ENCODE data around the gene SPOCK2.
"Not testable (repeated sequence)": the region's sequence is repeated elsewhere in the genome, so short reads cannot be mapped to it uniquely, and the experiment has no call there.

SPOCK2 gene

DNA sequence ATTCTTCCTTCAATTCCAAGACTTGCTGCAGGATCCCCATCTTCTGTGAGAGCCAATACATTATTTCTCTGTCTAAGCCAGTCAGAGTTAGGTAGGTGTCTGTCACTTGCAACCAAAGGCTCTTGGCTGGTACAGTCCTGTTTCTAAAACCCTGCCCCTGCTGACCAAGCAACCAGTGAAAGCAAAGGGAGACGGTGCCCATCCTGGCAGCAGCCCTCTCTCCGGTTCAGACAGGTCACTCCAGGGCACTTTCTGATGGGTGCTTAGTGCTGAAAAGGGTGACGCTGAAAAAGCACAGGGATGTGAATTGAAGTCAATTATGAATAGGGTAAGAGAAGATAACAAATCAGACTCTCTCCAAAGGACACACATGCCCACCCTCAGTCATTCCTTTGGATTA lies 37.5 kb downstream of the SPOCK2 start:
- DNase-seq, result no peak

GRCh38 chr10:72049969-72050781 lies 38.2 kb downstream of the SPOCK2 start:
- no peak for DNase-seq

DNA sequence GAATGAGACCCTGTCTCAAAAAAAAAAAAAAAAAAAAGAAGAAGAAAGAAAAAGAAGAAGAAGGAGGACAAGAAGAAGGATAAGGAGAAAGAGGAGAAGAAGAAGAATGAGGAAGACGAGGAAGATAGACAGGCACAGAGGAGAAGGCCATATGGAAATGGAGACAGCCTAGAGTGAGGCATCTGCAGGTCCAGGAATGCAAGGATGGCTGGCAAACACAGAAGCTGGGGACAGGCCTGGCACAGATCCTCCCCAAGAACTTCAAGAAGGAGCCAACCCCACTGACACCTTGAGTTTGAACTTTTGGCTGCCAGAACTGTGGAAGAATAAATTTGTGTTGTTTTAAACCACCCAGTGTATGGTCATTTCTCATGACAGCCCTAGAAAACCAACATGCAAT lies 38.9 kb downstream of the SPOCK2 start:
- DNase-seq, result no peak

DNA sequence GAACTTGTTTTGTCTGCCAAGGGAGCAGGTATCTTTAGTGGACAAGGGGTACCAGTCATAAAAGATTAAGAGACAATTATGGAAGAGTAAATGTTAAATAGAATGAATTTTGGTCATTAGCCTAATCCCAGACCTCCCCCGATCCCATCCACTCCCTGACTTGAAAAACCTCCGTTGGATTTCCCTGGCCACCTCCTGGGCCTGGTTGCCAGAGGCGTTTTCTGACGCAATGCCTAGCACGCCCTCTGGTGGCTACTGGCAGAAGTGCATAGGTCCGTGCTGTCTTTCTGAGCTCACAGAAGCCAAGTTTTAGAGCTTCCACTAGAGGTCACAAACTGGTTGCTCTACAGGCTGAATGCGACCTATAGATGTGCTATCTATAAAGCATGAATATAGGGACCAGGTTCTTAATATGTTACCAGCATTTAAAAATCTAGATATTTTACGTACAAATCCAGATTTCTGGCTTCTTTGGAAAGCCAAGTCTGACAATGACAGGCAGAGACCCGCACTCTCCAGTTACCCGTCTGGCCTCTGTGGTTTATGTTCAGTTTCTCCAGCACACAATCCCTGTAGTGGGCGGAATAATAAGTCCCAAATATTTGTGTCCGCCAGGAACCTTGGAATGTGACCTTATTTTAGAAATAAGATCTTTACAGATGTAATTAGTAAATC lies 39.8 kb downstream of the SPOCK2 start:
- peak; percentile 90 for DNase-seq

GRCh38 chr10:72045586-72045985 lies 42.8 kb downstream of the SPOCK2 start:
- no peak for DNase-seq

DNA sequence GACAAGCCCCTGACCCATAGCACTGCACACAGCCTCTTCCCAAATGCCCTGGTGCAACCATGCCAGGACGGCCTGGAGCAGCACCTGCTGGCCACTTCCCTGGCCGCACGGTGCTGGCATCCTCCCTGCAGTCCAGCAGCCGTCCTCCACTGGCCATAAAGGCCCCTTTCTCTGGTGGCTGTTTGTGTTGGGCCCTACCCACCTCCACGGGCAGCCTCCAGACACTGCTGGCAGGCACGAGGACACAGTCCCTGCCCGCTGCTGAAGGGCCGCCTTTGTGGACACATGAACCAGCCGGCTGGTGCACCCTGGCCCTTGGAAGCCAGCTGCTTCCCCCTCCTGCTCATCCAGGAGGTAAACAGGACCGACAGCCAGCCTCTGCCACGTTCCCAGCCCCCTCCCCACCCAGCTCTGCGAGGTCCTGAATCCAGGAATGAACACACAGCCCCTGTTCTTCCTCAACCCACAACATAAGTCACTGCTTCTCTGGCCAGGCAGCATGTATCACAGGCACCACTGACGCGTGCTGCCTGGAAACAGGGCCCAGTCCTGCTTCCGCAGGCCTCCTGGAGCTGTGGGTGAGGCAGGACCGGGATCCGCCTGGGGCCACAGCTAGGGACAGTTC lies 43.8 kb downstream of the SPOCK2 start:
- DNase-seq, result no peak

- no peak for DNase-seq
Measured at GRCh38 chr10:72043016-72043834, 45.1 kb downstream of the SPOCK2 start.

DNA sequence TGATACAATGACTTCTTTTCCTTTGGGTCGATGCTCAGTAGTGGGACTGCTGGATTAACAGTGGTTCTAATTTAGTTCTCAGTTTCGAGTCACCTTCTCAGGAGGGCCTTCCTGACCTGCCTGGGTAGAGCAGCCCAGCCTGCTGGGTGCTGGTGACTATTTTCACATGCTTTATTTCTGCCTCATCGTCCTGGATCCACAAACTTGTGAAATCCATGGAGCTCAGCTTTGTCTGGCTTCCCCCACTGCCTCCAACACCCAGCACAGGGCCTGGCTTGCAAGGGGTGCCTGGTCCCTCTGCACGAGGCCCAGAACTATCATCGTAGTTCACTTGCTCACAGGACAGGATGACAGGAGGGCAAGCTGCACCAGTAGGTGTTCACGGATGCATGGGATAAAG lies 46.9 kb downstream of the SPOCK2 start:
- no peak for DNase-seq

- DNase-seq, result no peak
Measured at GRCh38 chr10:72039377-72039776, 49.0 kb downstream of the SPOCK2 start.

DNA sequence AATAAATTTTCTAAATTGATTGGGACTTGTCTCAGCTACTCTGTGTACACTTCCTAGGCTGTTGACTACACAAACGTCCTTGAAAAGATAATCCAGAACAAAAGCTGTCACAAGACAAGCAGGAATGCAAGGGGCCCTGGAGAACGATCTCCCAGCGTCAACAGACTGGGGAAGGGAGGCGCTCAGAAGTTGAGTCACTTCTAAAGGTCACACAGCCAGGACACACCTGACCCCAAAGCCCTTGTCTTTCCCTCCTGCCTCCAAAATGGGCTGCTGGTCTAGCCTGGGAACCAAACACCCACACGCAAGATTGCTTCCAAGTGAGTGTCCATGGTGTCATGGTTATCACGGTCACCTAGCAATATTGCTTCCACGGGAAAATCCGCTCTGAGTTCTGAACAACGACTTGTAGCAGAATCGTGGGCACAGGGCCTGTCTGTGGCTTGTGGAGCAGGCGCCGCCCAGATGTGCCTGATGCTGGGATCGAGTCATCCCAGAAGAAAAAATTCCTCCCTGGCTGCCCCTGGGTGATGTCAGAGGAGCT lies 49.8 kb downstream of the SPOCK2 start:
- no peak for DNase-seq

- no peak for DNase-seq
Measured at GRCh38 chr10:72037811-72038210, 50.5 kb downstream of the SPOCK2 start.

DNA sequence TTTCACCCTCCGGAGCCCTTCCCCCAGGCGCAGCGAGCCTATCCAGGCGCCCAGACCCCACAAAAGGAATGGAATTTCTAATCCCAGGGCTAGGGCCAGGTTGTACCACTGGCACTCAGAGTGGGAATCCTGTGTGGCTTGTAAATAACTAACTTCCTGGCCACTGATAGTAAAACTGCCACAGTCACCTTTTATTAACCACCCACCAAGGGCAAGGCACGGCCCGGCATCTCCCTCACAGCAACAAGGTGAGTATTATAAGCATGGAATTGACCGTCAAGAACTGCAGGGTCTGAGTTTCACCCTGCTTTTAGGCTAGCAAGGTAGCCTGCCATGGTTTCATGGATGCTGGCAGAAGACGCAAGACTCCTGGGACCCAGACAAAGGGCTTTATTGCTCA lies 51.1 kb downstream of the SPOCK2 start:
- no peak for DNase-seq

GRCh38 chr10:72035252-72035887 lies 53.0 kb downstream of the SPOCK2 start:
- no peak for DNase-seq

DNA sequence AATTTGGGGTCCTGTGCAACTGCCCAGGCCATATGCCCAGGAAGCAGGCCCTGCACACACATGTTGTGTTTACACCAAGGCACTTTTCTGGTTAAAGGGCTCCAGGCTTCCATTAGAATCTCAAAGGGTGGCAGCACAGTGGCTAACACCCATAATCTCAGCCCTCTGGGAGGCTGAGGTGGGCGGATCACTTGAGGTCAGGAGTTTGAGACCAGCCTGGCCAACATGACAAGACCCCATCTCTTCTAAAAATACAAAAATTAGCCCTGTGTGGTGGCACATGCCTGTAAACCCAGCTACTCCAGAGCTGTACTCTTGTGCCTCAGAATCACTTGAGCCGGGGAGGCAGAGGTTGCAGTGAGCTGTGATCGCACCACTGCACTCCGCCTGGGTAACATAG lies 53.6 kb downstream of the SPOCK2 start:
- DNase-seq, result no peak

GRCh38 chr10:72034040-72034499 lies 54.3 kb downstream of the SPOCK2 start:
- no peak for DNase-seq

DNA sequence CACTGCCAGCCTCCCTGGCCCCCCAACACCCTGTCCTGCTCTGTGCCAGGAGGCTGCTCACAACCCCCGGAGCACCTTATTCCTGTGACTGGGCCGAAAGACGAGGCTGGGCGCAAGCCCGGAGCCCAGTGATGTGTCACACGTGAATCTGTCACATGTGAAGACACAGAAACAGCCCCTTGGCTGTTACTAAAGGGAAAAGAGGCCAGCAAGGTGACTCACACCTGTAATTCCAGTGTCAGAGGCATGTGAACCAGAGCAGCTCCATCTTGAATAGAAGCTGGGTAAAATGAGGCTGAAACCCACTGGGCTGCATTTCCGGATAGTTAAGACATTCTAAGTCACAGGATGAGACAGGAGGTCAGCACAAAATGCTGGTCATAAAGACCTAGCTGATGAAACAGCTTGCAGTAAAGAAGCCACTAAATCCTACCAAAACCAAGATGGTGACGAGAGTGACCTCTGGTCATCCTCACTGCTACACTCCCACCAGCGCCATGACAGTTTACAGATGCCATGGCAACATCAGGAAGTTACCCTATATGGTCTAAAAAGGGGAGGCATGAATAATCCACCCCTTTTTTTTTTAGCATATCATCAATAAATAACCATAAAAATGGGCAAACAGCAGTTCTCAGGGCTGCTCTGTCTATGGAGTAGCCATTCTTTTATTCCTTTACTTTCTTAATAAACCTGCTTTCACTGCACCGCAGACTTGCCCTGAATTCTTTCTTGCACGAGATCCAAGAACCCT lies 55.8 kb downstream of the SPOCK2 start:
- DNase-seq, result not testable (repeated sequence)

- no peak for DNase-seq
Measured at GRCh38 chr10:72031706-72032105, 56.6 kb downstream of the SPOCK2 start.

DNA sequence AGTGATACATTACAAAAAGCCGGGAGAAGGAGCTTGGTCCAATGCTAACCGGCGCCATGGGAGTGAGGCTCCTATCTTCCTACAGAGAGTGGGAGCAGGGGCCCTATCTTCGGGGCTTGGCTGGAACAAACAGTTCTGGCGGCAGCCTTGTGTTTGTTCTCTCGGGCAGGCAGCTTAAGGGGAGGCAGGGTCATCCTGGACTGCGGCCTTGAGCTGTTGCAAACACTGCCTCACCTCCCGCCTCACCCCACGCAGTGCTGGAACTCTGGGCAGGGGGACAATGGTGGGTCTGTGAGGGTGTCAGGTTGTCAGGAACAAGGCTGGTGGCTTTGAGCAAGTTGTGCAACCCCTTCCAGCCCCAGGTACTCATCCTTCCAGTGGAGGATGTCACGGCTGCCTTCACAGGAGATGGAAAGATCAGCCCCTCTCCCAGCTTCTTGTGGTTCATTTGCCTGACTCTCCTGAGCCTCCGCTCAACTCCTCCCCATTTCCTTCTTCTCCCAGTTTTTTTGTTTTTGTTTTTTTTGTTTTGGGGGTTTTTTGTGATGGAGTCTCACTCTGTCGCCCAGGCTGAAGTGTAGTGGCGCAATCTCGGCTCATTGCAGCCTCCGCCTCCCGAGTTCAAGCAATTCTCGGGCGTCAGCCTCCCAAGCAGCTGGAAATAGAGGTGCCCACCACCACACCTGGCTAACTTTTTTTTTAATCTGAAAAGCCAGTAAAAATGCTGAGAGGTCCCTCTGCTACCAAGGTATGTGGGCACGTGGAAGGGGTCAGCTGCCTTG lies 57.4 kb downstream of the SPOCK2 start:
- no peak for DNase-seq

DNA sequence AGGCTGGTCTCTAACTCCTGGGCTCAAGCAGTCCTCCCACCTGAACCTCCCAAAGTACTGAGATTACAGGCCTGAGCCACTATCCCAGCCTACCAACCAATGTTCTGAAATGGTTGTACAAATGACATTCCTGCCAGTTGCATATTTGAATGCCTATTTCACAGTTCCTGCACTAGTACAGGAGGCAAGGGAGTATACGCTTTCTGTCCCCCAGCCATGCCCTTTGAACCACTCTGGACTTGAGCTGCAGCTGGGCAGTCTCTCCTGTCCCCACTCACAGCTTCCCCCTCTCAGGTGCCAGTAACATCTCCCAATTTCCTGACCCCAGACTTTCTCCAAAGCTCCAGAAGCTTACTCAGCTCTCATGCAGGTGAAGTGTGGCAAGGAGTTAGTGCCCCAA lies 58.9 kb downstream of the SPOCK2 start:
- no peak for DNase-seq

GRCh38 chr10:72027498-72027897 lies 60.9 kb downstream of the SPOCK2 start:
- DNase-seq, result no peak

Measured in activated CD4-positive, alpha-beta T cell treated with anti-CD3 and anti-CD28 coated beads, Interleukin-2, amount 50 U/mL, for 16 hours (primary cell).